Measurements from ENCODE around the gene GRID1.

GRID1 gene

DNA sequence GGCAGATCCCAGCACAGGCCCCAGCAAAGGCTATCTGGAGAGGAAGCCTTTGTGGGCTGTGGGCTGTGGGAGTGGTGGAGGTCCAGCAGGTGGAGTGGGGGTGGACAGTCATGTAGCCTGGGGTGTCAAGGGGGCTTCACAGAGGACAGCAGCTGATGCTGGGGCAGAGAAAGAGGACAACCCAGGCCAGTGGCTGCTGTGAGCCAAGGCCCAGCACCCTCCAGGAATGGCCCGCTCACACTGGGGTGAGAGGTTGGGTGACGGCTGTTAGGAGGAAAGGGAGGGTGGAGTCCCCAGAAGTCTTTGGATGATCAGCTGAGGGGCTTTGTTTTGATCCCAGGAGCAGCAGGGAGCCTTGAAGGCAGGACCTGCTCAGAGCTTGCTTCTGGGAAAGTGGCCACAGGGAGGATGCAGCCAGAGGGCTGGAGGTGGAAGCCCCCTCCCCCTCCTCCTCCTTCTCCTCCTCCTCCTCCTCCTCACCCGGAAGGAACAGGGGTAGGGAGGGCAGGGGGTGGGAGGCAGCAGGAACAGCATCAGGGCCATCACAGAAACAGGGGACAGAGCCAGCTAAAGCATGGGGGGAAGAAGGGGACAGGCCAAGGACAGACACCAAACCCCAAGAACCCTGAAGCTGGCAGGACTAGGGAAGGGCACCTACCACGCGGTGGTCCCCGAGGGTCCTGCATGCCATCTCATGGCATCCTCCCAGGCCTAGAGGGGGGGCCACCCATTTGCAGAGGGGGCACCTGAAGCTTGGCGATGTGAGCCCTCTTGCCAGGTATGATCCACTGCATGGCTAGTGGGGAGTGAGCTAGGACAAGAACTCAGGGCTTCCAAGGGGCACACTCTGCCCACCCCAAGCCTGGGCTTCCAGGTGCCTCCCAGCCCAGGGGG, 144.9 kb downstream of the GRID1 start:
- TF ChIP-seq GATA2 (IDR thresholded peaks at IDR 0.05; ENCODE audit: low read depth, low read length) (no peak), GATA3 (IDR thresholded peaks at IDR 0.05; ENCODE audit: low read depth, low read length) (no peak)

DNA sequence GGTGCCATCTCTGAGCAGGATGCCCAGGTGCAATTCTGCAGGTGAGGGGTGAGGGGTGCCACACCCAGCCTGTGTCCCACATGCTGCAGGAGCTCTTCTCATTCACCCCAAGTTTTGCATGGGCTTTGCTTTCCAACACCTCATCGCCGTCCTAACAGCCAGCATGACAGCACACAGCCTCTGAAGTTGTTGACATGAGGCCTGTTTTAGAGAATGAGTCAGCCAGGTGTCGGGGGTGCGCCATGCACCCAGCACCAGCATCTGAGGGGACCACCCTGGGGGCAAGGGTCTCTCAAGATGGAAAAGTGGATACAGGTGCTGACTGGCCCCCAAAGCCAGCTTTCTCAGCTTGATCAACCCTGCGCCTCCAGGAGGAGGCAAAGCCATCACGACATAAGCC, 146.0 kb downstream of the GRID1 start:
- TF ChIP-seq GATA3 (IDR thresholded peaks at IDR 0.05; ENCODE audit: low read depth, low read length): no peak
- TF ChIP-seq GATA2 (IDR thresholded peaks at IDR 0.05; ENCODE audit: low read depth, low read length): no peak

DNA sequence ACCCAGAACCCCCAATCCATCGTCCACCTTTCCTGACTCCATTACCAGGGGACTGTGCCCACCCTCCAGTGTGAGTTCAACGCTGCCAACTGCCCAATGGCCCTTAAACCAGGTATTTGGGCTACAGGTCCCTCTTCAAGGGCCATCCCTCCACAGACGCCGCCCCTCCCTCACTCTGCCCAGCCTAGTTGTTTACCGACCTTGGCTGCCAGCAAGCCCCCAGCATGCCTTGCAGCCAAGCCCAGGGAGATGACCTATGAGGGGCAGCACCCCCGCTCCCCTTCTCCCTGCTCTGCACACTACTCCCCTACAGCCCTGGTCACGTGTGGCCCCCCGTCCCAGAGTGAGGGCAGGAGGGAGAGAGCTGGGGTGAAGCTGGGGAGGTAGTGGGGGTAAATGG, 147.3 kb downstream of the GRID1 start:
- TF ChIP-seq GATA2 (IDR thresholded peaks at IDR 0.05; ENCODE audit: low read depth, low read length): no peak
- no peak for TF ChIP-seq GATA3 (IDR thresholded peaks at IDR 0.05; ENCODE audit: low read depth, low read length)

DNA sequence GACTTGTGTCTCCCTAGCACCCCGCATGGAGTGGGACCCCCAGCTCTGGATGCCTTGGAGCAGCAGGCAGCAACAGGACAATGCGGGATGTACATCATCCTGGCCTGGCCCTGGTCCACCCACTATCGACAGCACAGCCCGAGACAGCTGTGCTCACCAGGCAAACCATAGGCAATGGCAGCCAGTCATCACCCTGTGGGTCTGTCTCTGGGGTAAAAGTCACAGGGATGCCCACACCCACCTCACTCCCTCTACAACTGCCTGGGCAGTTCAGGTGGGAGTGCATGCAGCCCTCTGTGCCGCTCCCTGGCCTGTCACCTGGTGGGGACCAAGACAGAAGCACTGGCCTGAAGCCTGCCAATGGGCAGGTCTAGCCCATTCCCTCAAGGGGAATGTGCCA, 147.8 kb downstream of the GRID1 start:
- no peak for TF ChIP-seq GATA2 (IDR thresholded peaks at IDR 0.05; ENCODE audit: low read depth, low read length)
- TF ChIP-seq GATA3 (IDR thresholded peaks at IDR 0.05; ENCODE audit: low read depth, low read length): no peak

DNA sequence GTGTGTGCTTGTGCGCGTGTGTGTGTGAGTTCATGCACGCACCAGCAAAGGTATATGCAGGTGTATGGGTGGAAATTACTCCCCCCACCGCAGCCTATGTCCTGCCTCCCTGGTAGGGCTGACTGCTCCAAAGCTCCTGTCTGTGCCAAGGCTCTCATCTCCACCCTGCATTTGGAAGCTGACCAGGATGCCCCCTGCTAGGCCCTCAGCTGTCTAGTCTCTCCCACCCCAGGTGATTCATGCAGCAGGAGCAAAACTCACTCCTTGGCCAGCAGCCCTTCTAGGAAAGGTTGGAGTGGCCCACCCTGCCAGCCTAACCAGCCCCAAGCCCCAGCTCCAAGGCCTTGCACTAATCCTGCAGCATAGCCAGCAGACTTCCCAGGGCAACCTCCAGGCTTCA, 148.4 kb downstream of the GRID1 start:
- no peak for TF ChIP-seq GATA2 (IDR thresholded peaks at IDR 0.05; ENCODE audit: low read depth, low read length)
- no peak for TF ChIP-seq GATA3 (IDR thresholded peaks at IDR 0.05; ENCODE audit: low read depth, low read length)

DNA sequence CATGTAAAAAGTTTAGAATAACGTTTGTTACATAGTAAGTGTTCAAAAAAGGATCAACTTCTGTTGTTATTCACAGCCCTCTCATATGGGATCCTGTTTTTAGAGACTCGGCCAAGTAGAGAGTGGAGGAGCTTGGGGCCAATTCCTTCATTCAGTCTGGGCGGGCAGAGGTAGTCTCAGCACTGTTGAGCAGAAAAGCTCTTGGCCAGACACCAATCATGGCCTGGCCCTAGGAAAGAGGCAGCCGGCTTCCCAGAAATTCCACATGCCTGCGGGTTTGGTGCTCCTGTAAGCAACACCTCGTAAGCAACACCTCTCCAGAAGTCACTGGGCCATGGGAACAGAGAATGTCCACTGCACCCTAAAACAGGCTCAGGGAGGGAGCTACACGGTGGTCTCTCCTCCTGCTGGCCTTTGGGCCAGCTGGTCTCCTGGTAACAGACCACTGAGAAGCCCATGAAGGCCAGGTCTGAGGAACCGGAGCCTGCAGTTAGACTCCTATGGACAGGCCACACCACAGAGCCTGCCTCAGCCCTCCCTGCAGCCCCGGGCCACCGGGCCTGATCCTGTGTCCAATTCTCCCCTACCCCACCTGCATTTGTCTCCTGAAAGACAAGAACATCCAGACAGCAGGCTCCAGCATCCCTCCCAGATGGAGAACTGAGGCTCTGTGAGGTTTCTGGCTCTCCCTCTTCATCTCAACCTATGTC, 149.1 kb downstream of the GRID1 start:
- TF ChIP-seq GATA3 (IDR thresholded peaks at IDR 0.05; ENCODE audit: low read depth, low read length): no peak
- no peak for TF ChIP-seq GATA2 (IDR thresholded peaks at IDR 0.05; ENCODE audit: low read depth, low read length)

DNA sequence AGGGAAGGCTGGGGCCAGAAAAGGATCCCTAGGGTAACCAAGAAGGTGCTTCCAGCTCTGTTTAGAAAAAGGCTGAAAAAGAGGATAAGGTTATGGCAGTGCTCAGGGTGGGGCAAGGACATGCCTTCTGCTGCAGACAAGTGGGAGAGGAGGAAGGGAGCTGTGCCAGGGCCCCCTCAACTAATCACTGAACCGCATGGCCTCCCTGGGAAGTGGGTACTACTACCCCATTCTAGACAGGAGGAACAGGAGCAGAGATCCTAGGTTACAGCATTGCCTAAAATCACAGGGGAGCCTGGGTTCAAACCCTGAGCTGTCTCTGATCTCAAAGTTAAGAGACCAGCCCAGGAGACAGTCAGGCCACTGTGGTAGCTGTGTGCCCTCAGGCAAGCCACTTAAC, 149.7 kb downstream of the GRID1 start:
- no peak for TF ChIP-seq GATA3 (IDR thresholded peaks at IDR 0.05; ENCODE audit: low read depth, low read length)

DNA sequence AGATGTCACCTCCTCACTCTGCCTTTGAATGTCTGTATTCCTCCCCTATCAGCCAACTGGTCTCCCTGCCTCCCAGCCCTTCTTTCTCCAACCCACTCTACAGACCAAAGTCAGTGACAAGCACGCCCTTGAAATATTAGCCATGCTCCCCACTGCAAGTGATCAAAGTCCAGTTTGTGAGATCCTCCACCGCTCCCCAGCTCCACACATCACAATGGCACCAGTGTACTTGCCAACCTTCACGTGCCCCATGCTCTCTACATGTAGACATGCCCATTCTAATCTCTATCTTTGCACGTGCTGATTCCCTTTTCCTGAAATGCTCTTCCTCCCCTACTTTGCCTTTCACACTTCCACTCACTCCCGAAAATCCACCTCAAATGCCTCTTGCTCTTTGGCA, 150.9 kb downstream of the GRID1 start:
- TF ChIP-seq GATA3 (IDR thresholded peaks at IDR 0.05; ENCODE audit: low read depth, low read length): no peak
- no peak for TF ChIP-seq GATA2 (IDR thresholded peaks at IDR 0.05; ENCODE audit: low read depth, low read length)

DNA sequence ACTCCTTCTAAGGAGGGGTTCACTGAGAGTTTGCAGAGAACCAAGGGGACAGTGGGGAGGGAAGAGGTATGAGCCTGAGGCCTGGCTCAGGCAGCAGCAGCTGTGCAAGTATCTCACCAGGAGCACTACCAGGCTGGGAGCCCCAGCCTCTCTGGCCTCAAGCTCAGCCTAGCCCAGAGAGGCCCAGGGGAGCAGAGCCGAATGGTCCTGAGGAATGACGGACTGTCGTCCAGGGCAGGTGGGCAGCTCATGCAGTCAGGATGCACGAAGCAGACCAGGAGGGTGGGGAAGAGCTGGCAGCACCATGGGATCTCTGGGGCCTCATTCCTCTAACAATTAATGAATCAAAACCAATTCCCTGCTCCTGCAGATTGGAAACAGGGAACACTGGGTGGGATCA, 151.5 kb downstream of the GRID1 start:
- TF ChIP-seq GATA3 (IDR thresholded peaks at IDR 0.05; ENCODE audit: low read depth, low read length) (no peak), GATA2 (IDR thresholded peaks at IDR 0.05; ENCODE audit: low read depth, low read length) (no peak)

DNA sequence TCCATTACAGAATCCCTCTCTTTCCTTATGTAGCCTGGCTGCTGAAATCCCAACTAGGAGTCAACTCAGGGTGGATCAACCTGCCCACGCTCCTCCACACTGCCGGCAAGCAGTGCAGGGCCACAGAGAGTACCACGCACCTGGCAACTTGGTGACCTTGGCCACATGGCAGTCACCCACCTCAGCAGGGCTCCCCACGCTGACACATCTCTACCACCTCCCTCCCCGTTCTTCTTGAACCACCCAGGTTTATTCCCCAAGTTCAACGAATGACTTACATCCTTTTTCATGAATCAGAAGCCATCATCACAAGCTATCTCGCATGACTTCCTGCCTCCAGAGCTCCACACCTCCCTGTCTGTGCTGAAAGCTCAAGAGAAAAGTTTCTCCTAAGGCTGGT, 153.4 kb downstream of the GRID1 start:
- no peak for TF ChIP-seq GATA3 (IDR thresholded peaks at IDR 0.05; ENCODE audit: low read depth, low read length)
- TF ChIP-seq GATA2 (IDR thresholded peaks at IDR 0.05; ENCODE audit: low read depth, low read length): no peak

DNA sequence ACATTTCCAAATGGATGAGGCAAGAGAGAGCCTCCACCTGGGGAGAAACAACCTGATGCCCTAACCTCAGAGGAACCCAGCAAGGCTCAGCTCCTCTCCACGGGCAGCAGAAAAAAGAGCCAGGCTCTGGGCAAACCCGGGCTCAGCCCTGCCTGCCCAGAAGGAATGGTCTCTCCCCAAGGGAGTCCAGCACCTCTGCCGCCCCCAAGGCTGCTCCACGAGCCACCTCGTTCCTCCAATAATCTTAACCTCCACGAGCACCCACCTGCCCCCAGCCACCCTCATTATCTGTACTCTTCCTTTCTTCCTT, 154.2 kb downstream of the GRID1 start:
- TF ChIP-seq GATA3 (IDR thresholded peaks at IDR 0.05; ENCODE audit: low read depth, low read length) (no peak), GATA2 (IDR thresholded peaks at IDR 0.05; ENCODE audit: low read depth, low read length) (no peak)

DNA sequence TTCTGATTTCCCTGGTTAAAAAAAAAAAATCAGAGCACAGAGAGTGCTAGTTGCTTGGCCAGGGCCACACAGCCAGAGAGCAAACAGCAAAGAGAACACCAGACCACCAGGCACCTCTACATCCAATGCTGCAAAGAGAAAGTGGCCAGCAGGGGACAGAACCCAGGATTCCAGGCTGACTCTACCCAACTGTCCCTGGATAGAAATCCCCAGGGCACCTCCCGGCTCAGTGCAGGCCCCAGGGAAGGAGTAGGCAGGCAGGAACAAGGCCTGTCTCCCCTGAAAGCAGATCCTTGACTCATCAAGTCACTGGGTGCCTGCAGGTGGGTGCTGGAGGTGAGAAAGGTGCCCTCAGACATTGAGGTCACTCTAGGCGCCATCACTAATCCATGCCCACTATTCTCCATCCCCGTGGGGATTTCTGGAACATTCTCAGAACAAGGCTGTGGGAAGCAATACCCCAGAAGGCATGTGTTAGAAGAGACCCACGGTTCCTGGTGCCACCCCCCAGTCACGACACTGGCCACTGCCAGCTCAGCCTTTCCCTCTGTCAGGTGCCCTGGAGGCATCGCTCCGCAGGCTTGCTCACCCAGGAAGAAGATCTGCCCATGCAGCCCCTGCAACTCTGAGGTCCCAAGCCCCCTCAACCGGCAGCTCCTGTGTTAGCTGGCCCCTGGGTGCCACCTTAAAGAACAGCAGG, 154.8 kb downstream of the GRID1 start:
- TF ChIP-seq GATA3 (IDR thresholded peaks at IDR 0.05; ENCODE audit: low read depth, low read length): no peak
- no peak for TF ChIP-seq GATA2 (IDR thresholded peaks at IDR 0.05; ENCODE audit: low read depth, low read length)

DNA sequence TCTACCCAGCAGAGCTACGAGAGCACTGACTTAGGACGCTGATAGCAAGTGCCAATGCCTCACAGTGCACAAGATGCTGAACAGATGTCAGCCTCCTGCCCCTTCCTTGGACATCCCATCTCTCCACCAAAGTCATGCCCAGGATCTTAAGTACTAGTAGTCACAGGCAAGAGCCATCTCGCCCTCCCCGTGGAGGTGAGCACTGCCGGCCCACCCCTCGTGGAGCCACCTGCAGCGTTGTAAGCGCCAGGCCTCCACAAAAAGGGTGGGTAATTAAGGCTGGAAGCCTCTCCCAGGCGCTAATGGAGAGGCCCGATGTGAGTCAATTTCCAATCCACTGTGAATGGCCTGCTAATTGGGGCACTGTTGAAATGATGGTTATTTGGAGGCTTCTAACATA, 156.2 kb downstream of the GRID1 start:
- no peak for TF ChIP-seq GATA3 (IDR thresholded peaks at IDR 0.05; ENCODE audit: low read depth, low read length)

DNA sequence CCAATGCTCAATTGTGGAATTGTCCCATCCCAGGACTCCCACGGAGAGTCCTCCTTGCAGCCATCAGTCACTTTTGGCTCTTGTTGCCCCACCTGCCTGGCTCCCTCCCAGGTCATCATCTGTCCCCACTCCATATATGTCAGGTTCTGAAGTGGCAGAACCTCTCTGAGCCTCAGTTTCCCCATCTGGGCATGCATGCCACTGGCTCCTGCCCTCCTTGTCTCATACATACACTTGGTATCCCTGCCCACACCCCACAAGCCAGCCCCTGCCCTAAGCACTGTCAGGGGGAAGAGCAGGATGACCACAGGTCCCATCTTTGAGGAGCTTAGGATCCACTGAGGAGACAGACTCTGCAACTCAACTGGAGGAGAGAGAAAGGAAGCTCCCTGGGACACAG, 156.9 kb downstream of the GRID1 start:
- TF ChIP-seq GATA3 (IDR thresholded peaks at IDR 0.05; ENCODE audit: low read depth, low read length) (no peak), GATA2 (IDR thresholded peaks at IDR 0.05; ENCODE audit: low read depth, low read length) (no peak)

DNA sequence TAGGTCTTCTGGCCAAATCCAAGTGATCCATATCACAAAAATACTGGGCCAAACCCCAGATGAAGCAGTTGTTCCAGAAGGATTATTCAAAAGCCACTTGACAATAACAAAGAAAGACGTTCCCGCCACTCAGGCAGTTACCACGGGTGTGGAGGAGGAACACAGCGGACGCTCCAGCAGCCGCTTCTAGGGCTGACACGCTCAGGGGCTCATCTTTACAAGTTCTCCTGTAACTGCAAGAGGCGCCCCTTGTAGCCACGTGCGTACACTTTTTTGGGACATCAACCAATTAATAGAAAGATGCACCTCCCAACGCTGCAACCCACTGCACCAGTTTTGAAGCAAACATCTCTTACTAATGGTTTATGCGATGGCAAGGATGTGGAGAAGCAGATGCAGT, 159.4 kb downstream of the GRID1 start:
- TF ChIP-seq GATA2 (IDR thresholded peaks at IDR 0.05; ENCODE audit: low read depth, low read length) (no peak), GATA3 (IDR thresholded peaks at IDR 0.05; ENCODE audit: low read depth, low read length) (no peak)

Data from SH-SY5Y (cell line).